ENCODE measurements around the gene ANKRD44.

DNA sequence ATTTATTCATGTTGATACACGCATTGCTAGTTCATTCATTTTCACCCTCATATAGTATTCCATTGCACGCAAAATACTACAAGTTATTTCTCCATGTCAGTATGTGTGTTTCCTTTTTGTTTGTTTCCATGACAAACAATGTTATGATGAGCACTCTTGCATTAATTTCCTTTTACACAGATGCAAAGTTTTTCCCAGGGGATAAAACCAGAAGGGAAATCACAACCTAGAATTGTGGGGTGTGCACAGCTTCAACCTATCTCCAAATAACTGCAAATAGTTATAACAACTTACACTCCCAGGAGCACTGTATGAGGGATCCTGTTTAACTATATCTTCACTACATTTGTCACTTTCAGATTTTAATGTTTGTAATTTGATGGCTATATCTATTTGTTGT is 87.1 kb downstream of the ANKRD44 start:
- TF ChIP-seq, protein P1, sequence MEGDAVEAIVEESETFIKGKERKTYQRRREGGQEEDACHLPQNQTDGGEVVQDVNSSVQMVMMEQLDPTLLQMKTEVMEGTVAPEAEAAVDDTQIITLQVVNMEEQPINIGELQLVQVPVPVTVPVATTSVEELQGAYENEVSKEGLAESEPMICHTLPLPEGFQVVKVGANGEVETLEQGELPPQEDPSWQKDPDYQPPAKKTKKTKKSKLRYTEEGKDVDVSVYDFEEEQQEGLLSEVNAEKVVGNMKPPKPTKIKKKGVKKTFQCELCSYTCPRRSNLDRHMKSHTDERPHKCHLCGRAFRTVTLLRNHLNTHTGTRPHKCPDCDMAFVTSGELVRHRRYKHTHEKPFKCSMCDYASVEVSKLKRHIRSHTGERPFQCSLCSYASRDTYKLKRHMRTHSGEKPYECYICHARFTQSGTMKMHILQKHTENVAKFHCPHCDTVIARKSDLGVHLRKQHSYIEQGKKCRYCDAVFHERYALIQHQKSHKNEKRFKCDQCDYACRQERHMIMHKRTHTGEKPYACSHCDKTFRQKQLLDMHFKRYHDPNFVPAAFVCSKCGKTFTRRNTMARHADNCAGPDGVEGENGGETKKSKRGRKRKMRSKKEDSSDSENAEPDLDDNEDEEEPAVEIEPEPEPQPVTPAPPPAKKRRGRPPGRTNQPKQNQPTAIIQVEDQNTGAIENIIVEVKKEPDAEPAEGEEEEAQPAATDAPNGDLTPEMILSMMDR (conservative IDR thresholded peaks at IDR 0.05; ENCODE audit: low read depth, low read length): no peak
- TF ChIP-seq EZH2 (IDR thresholded peaks at IDR 0.05; ENCODE audit: low read length, unreplicated experiment): no peak

Data from PC-3 (cell line).